Measurements from ENCODE around the gene BGLAP.

BGLAP gene

DNA sequence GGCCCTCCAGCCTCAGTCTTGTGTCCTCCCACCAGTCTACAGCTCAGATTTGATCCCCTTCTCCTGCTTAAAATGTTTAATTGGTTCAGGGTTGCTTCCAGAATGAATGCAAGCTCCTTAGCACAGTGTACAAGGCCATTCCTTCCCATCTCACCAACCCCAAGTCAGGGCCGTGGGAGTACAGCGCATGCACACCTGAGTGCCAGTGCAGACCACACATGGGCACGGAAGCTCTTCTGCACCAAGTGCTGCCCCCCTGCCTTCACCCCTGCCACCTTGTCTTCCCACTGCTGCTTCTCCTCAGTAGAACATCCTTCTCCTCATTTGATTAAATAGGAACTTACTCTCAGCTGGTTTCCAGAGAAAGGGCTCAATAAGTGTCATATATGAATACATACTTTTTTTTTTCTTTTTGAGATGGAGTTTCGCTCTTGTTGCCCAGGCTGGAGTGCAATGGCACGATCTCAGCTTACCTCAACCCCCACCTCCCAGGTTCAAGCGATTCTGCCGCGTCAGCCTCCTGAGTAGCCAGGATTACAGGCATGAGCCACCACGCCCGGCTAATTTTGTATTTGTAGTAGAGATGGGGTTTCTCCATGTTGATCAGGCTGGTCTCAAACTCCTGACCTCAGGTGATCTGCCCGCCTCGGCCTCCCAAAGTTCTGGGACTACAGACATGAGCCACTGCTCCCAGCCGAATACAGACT, 19.8 kb upstream of the BGLAP start:
- Histone ChIP-seq H3K36me3 (replicated peaks) (peaks cover 19% of the 10 kb centered on the region), H3K27me3 (replicated peaks) (no peaks in the 10 kb centered on the region), H3K4me3 (ENCODE audit: low read depth, low read length) (no peak overlapping the region), H3K27ac (no peak overlapping the region)
- no peak for DNase-seq
- TF ChIP-seq, protein P1, sequence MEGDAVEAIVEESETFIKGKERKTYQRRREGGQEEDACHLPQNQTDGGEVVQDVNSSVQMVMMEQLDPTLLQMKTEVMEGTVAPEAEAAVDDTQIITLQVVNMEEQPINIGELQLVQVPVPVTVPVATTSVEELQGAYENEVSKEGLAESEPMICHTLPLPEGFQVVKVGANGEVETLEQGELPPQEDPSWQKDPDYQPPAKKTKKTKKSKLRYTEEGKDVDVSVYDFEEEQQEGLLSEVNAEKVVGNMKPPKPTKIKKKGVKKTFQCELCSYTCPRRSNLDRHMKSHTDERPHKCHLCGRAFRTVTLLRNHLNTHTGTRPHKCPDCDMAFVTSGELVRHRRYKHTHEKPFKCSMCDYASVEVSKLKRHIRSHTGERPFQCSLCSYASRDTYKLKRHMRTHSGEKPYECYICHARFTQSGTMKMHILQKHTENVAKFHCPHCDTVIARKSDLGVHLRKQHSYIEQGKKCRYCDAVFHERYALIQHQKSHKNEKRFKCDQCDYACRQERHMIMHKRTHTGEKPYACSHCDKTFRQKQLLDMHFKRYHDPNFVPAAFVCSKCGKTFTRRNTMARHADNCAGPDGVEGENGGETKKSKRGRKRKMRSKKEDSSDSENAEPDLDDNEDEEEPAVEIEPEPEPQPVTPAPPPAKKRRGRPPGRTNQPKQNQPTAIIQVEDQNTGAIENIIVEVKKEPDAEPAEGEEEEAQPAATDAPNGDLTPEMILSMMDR (IDR thresholded peaks at IDR 0.05; ENCODE audit: low read depth, low read length, missing control alignments) = no peak
- in situ Hi-C loops (cut with HindIII; ENCODE audit: low pct_ligation_motif_present, low sequenced_read_pairs) = no loop called here

DNA sequence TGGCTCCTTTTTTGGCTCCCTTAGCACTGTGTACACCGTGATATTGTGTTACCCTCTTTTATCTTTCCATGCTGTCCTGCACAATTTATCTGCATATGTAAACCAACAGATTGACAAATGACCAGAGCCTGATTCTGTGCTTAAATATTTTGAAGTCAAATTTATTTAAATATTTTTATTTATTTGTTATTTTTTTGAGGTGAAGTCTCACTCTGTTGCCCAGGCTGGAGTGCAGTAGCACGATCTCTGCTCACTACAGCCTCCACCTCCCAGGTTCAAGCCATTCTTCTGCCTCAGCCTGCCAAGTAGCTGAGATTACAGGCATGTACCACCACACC, 16.3 kb upstream of the BGLAP start:
- DNase-seq = no peak
- Histone ChIP-seq H3K27me3 (replicated peaks) (no peaks in the 10 kb centered on the region), H3K27ac (no peak overlapping the region), H3K36me3 (replicated peaks) (peaks cover 29% of the 10 kb centered on the region), H3K4me3 (ENCODE audit: low read depth, low read length) (no peak overlapping the region)
- in situ Hi-C loops (cut with HindIII; ENCODE audit: low pct_ligation_motif_present, low sequenced_read_pairs) = no loop called here
- TF ChIP-seq, protein P1 (IDR thresholded peaks at IDR 0.05; ENCODE audit: low read depth, low read length, missing control alignments) = no peak

DNA sequence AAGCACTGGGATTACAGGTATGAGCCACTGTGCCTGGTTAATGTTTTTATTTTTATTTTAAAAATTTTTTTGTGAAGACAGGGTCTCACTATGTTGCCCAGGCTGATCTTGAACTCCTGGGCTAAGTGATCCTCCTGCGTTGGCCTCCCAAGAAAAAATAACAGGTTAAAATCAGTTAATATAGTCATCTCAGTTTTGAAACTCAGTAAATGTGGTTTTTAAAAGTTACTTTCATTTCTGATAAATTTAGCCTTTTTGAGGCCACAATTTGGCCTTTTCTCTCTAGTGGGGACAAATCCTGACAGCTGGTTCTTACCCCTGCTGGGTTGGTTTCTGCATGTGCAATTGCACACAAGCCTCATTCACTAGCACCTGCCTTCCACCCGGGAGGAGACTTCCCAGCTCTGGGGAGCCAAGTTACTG, 15.9 kb upstream of the BGLAP start:
- Histone ChIP-seq H3K27me3 (replicated peaks) (no peaks in the 10 kb centered on the region), H3K4me3 (ENCODE audit: low read depth, low read length) (no peak overlapping the region), H3K36me3 (replicated peaks) (peaks cover 27% of the 10 kb centered on the region), H3K27ac (no peak overlapping the region)
- in situ Hi-C loops (cut with HindIII; ENCODE audit: low pct_ligation_motif_present, low sequenced_read_pairs) = no loop called here
- DNase-seq = no peak
- TF ChIP-seq, protein P1 (IDR thresholded peaks at IDR 0.05; ENCODE audit: low read depth, low read length, missing control alignments) = no peak

DNA sequence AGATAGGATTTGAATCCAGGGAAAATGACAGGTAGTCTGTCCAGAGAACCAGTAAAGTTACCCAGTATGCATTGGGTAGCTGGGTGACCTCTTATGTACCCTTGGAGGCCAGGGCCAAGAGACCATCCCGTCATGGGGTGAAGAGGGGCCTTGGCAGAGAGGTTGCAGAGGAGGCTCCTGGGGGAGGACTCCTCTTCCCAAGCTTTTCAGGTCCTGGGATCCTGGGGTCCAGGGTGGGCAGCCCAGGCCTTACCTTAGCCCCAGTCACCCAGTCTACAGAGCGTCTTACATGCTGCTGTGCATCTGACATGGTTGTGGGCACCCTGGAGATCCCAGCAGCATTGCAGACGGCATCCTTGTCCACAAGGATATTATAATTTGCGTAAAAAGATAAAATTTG, 15.2 kb upstream of the BGLAP start:
- Histone ChIP-seq H3K4me3 (ENCODE audit: low read depth, low read length) (no peak overlapping the region), H3K27me3 (replicated peaks) (no peaks in the 10 kb centered on the region), H3K36me3 (replicated peaks) (peaks cover 20% of the 10 kb centered on the region), H3K27ac (no peak overlapping the region)
- TF ChIP-seq, protein P1 (IDR thresholded peaks at IDR 0.05; ENCODE audit: low read depth, low read length, missing control alignments) = no peak
- in situ Hi-C loops (cut with HindIII; ENCODE audit: low pct_ligation_motif_present, low sequenced_read_pairs) = no loop called here
- no peak for DNase-seq

DNA sequence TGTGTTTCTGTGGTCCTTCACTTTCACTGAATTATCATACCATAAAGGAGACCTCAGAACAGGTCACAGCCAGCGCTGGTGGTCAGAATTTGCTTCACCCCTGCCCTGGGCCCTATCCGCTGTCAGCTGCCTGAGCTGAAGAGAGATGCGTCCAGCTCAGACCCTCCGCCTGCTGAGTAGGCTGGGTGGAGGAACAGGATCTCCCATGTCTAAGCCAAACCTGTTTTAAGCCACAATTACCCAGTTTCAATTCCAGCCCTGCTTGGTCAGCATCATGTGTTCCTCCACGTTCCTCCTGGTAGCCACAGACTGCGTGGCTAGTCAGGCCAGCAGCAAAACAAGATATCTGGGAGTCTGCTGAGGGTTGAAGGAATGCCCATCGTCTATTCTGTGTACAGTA, 13.5 kb upstream of the BGLAP start:
- Histone ChIP-seq H3K27ac (no peak overlapping the region), H3K36me3 (replicated peaks) (peaks cover 12% of the 10 kb centered on the region), H3K27me3 (replicated peaks) (no peaks in the 10 kb centered on the region), H3K4me3 (ENCODE audit: low read depth, low read length) (no peak overlapping the region)
- in situ Hi-C loops (cut with HindIII; ENCODE audit: low pct_ligation_motif_present, low sequenced_read_pairs) = no loop called here
- TF ChIP-seq, protein P1 (IDR thresholded peaks at IDR 0.05; ENCODE audit: low read depth, low read length, missing control alignments) = no peak
- no peak for DNase-seq

Data from brain microvascular endothelial cell (primary cell).